ENCODE data around the gene VAV2. TPM values are rescaled to one million over a fixed set of nuclear protein-coding genes. Genes with fewer than 3 reads are reported as not detected.

Gene VAV2
- total RNA-seq, 4 donors from 2014 or later = 9.1 to 13.5 (median 10.1) TPM

GRCh38 chr9:133995012-133995896 lies 3.1 kb upstream of the VAV2 start:
- Histone ChIP-seq H3K27me3 (peaks cover 0 to 6% (median 0%) of the 10 kb centered on the region in 4 donors), H3K27ac (replicated peaks in 1 of 4) (no peak overlapping the region), H3K9me3 (no peaks in the 10 kb centered on the region), H3K4me3 (no peak overlapping the region), H3K4me1 (peaks cover 19 to 39% (median 30%) of the 10 kb centered on the region in 4 donors), H3K36me3 (no peaks in the 10 kb centered on the region)
- TF ChIP-seq POLR2AphosphoS5 (IDR thresholded peaks at IDR 0.05) (no peak), EP300 (IDR thresholded peaks at IDR 0.05) (no peak), CTCF (IDR thresholded peaks at IDR 0.05) (no peak), POLR2A (IDR thresholded peaks at IDR 0.05; ENCODE audit: low read depth) (no peak)
- WGBS = 71% methylated on average over 17 of the region's 17 CpGs
- no peak for DNase-seq (ENCODE audit: extremely low spot score)
- intact Hi-C loops (cut with DNase I) = loop anchor here (2.0 to 10.0 kb wide), 2 partner anchors 212 to 460 kb away; partner anchors contain the start of gene ADAMTSL2

- peaks cover 0 to 6% (median 0%) of the 10 kb centered on the region in 4 donors for H3K27me3 ChIP-seq
- peak overlapping the region in 1 of 4 donors; percentile 92 for H3K27ac ChIP-seq (replicated peaks in 1 of 4)
- H3K4me3 ChIP-seq = no peak overlapping the region
- no peaks in the 10 kb centered on the region for H3K9me3 ChIP-seq
- H3K4me1 ChIP-seq = peaks cover 20 to 46% (median 35%) of the 10 kb centered on the region in 4 donors
- intact Hi-C loops (cut with DNase I) = loop anchor here (2.0 to 10.0 kb wide), 3 partner anchors 137 to 460 kb away; partner anchors contain the start of gene ADAMTSL2
- TF ChIP-seq CTCF (IDR thresholded peaks at IDR 0.05) (peak in 2 of 3 experiments; percentile 96 to 98), POLR2A (IDR thresholded peaks at IDR 0.05; ENCODE audit: low read depth) (no peak)
- no peaks in the 10 kb centered on the region for H3K36me3 ChIP-seq
- WGBS = 1% methylated on average over 9 of the region's 11 CpGs
- DNase-seq (ENCODE audit: extremely low spot score) = no peak
Observed at GRCh38 chr9:133994353-133995011, 2.4 kb upstream of the VAV2 start.

GRCh38 chr9:133993635-133994253 lies 1.6 kb upstream of the VAV2 start:
- intact Hi-C loops (cut with DNase I) = loop anchor here (1.0 to 10.0 kb wide), 4 partner anchors 136 to 459 kb away; partner anchors contain the start of gene ADAMTSL2
- peak overlapping the region; percentile 87 to 92 (median 88) for H3K27ac ChIP-seq (replicated peaks in 1 of 4)
- DNase-seq (ENCODE audit: extremely low spot score) = no peak
- H3K9me3 ChIP-seq = no peaks in the 10 kb centered on the region
- no peaks in the 10 kb centered on the region for H3K36me3 ChIP-seq
- H3K27me3 ChIP-seq = peaks cover 0 to 6% (median 0%) of the 10 kb centered on the region in 4 donors
- WGBS = 85% methylated on average over 4 of the region's 16 CpGs
- peaks cover 20 to 46% (median 35%) of the 10 kb centered on the region in 4 donors for H3K4me1 ChIP-seq
- peak overlapping the region; percentile 69 to 90 (median 76) for H3K4me3 ChIP-seq
- no peak for TF ChIP-seq POLR2A (IDR thresholded peaks at IDR 0.05; ENCODE audit: low read depth)
- TF ChIP-seq CTCF (IDR thresholded peaks at IDR 0.05) = no peak
- no peak for TF ChIP-seq EP300 (IDR thresholded peaks at IDR 0.05)
- TF ChIP-seq POLR2AphosphoS5 (IDR thresholded peaks at IDR 0.05) = no peak

GRCh38 chr9:133992780-133993634 lies 883 bp upstream of the VAV2 start:
- TF ChIP-seq CTCF (IDR thresholded peaks at IDR 0.05) = peak in 2 of 3 experiments; percentile 29 to 38
- peak; percentile 60 to 83 for TF ChIP-seq POLR2AphosphoS5 (IDR thresholded peaks at IDR 0.05)
- TF ChIP-seq EP300 (IDR thresholded peaks at IDR 0.05) = no peak
- TF ChIP-seq POLR2A (IDR thresholded peaks at IDR 0.05; ENCODE audit: low read depth) = peak; percentile 24
- DNase-seq (ENCODE audit: extremely low spot score) = peak; percentile 97
- WGBS = 0% methylated on average over 7 of the region's 74 CpGs

More at GRCh38 chr9:133992780-133993634, 883 bp upstream of the VAV2 start:
- H3K27me3 ChIP-seq = peaks cover 0 to 6% (median 0%) of the 10 kb centered on the region in 4 donors
- H3K4me3 ChIP-seq = peak overlapping the region; percentile 69 to 90 (median 76)
- peak overlapping the region; percentile 87 to 92 (median 88) for H3K27ac ChIP-seq (replicated peaks in 1 of 4)
- no peaks in the 10 kb centered on the region for H3K9me3 ChIP-seq
- H3K4me1 ChIP-seq = peaks cover 20 to 46% (median 35%) of the 10 kb centered on the region in 4 donors
- intact Hi-C loops (cut with DNase I) = loop anchor here (1.0 to 10.0 kb wide), 3 partner anchors 136 to 458 kb away; partner anchors contain the start of gene ADAMTSL2
- H3K36me3 ChIP-seq = no peaks in the 10 kb centered on the region

All from esophagus muscularis mucosa (tissue), 4 donors.